ENCODE measurements around the gene ARRDC4.

DNA sequence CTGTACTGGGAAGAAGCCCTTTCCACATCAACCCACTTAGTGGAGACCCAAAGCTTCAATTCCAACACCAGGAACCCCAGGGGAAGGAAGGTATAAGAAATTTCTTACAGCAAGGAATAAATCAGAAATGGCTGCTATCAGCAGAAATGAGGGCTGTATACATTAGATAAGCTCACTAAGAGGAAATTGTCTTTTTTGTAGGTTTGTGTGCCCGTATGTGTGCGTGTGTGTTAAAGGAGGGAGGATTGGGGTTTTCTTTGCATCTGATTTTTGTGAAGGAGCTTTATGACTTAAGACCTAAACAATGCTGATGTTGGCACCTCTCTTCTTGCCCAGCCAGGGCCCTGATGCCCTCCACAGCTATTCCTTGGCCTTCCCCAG, 18.6 kb downstream of the ARRDC4 start:
- TF ChIP-seq, protein P1, sequence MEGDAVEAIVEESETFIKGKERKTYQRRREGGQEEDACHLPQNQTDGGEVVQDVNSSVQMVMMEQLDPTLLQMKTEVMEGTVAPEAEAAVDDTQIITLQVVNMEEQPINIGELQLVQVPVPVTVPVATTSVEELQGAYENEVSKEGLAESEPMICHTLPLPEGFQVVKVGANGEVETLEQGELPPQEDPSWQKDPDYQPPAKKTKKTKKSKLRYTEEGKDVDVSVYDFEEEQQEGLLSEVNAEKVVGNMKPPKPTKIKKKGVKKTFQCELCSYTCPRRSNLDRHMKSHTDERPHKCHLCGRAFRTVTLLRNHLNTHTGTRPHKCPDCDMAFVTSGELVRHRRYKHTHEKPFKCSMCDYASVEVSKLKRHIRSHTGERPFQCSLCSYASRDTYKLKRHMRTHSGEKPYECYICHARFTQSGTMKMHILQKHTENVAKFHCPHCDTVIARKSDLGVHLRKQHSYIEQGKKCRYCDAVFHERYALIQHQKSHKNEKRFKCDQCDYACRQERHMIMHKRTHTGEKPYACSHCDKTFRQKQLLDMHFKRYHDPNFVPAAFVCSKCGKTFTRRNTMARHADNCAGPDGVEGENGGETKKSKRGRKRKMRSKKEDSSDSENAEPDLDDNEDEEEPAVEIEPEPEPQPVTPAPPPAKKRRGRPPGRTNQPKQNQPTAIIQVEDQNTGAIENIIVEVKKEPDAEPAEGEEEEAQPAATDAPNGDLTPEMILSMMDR (IDR thresholded peaks at IDR 0.05; ENCODE audit: low read length), result no peak
- TF ChIP-seq EZH2 (IDR thresholded peaks at IDR 0.05; ENCODE audit: borderline replicate concordance, low read length), result no peak
